Measurements from ENCODE around the gene ITGB2. TPM values are rescaled to one million over a fixed set of nuclear protein-coding genes. Genes with fewer than 3 reads are reported as not detected.

ITGB2 gene
- total RNA-seq, 4 donors from 2014 or later: 20.2 to 46.8 (median 21.0) TPM

GRCh38 chr21:44940116-44940631, 19.5 kb upstream of the ITGB2 start:
- intact Hi-C loops (cut with DNase I; ENCODE audit: low total_unique reads): no loop called here
- Histone ChIP-seq H3K4me1 (no peaks in the 10 kb centered on the region), H3K4me3 (peak overlapping the region; percentile 61 to 72), H3K36me3 (no peaks in the 10 kb centered on the region), H3K9me3 (no peaks in the 10 kb centered on the region), H3K27me3 (no peaks in the 10 kb centered on the region), H3K27ac (peak overlapping the region; percentile 11 to 45)
- TF ChIP-seq CTCF (IDR thresholded peaks at IDR 0.05): no peak
- no peak for TF ChIP-seq POLR2A (IDR thresholded peaks at IDR 0.05)
- no peak for DNase-seq

GRCh38 chr21:44939532-44940115, 18.9 kb upstream of the ITGB2 start, which contains the start of gene SLX9:
Gene SLX9, plus strand, starts transcription at chr21:44940029. Its CDS starts 29 bp downstream, at chr21:44940058.
- intact Hi-C loops (cut with DNase I; ENCODE audit: low total_unique reads): no loop called here
- Histone ChIP-seq H3K27me3 (no peaks in the 10 kb centered on the region), H3K4me1 (no peaks in the 10 kb centered on the region), H3K9me3 (no peaks in the 10 kb centered on the region), H3K4me3 (peak within 1 kb of the TSS; percentile 61 to 72), H3K36me3 (no peaks in the 10 kb centered on the region), H3K27ac (peak within 1 kb of the TSS; percentile 11 to 45)
- DNase-seq: peak; percentile 59 to 79
- peak in 1 of 2 donors; percentile 62 for TF ChIP-seq POLR2A (IDR thresholded peaks at IDR 0.05)
- peak in 2 of 4 experiments; percentile 12 to 26 for TF ChIP-seq CTCF (IDR thresholded peaks at IDR 0.05)

- H3K4me1 ChIP-seq: no peaks in the 10 kb centered on the region
- H3K9me3 ChIP-seq: no peaks in the 10 kb centered on the region
- no peaks in the 10 kb centered on the region for H3K36me3 ChIP-seq
- peak overlapping the region; percentile 61 to 72 for H3K4me3 ChIP-seq
- peak overlapping the region in 1 of 2 donors; percentile 45 for H3K27ac ChIP-seq
- TF ChIP-seq POLR2A (IDR thresholded peaks at IDR 0.05): no peak
- no peak for TF ChIP-seq CTCF (IDR thresholded peaks at IDR 0.05)
- H3K27me3 ChIP-seq: peaks cover 0 to under 1% of the 10 kb centered on the region in 2 donors
- no peak for DNase-seq
- intact Hi-C loops (cut with DNase I; ENCODE audit: low total_unique reads): no loop called here
Measured at GRCh38 chr21:44938772-44939531, 18.3 kb upstream of the ITGB2 start.

- intact Hi-C loops (cut with DNase I; ENCODE audit: low total_unique reads): no loop called here
- Histone ChIP-seq H3K27me3 (peaks cover 10 to 16% of the 10 kb centered on the region in 2 donors), H3K4me3 (no peak overlapping the region), H3K36me3 (no peaks in the 10 kb centered on the region), H3K4me1 (peaks cover 0 to 19% of the 10 kb centered on the region in 2 donors), H3K27ac (no peak overlapping the region), H3K9me3 (no peaks in the 10 kb centered on the region)
- no peak for TF ChIP-seq POLR2A (IDR thresholded peaks at IDR 0.05)
- no peak for TF ChIP-seq CTCF (IDR thresholded peaks at IDR 0.05)
- DNase-seq: no peak
Measured at GRCh38 chr21:44935533-44935927, 14.8 kb upstream of the ITGB2 start.
